Suprapubic skin (tissue), 4 donors: Measurements from ENCODE around the gene ETFA. TPM values are rescaled to one million over a fixed set of nuclear protein-coding genes. Genes with fewer than 3 reads are reported as not detected.

ENCODE experiments used
- DNase-seq, 2 donors: peaks; one replicate each; pipeline ENCODE4 v3.0.0-alpha.2; 2019; ENCODE audit warnings: low spot score in 2 of 2
- H3K27ac ChIP-seq: fragments of 200-600 bp; sonication (generic); one replicate; pipeline ENCODE4 v1.5.1; 2019
- H3K27me3 ChIP-seq: fragments of 200-600 bp; sonication (generic); one replicate; pipeline ENCODE4 v1.5.1; 2019
- H3K36me3 ChIP-seq: fragments of 200-600 bp; sonication (generic); one replicate; pipeline ENCODE4 v1.5.1; 2019
- H3K4me1 ChIP-seq: fragments of 200-600 bp; sonication (generic); one replicate; pipeline ENCODE4 v1.5.1; 2019
- H3K4me3 ChIP-seq: fragments of 200-600 bp; sonication (generic); one replicate; pipeline ENCODE4 v1.5.1; 2019; ENCODE audit warnings: mild to moderate bottlenecking
- H3K9me3 ChIP-seq: fragments of 200-600 bp; sonication (generic); one replicate; pipeline ENCODE4 v1.5.1; 2019
- CTCF ChIP-seq, 2 donors: fragments of 200-600 bp in 1 of 2; fragments of 450-650 bp in 1 of 2; sonication (generic) in 1 of 2; IDR thresholded peaks; one replicate each; pipeline ENCODE4 v1.5.1; 2016 to 2019; ENCODE audit warnings: antibody characterized with exemption in 2 of 2, mild to moderate bottlenecking in 1 of 2, moderate library complexity in 1 of 2
- EP300 ChIP-seq: sonication (generic); formaldehyde crosslinking; IDR thresholded peaks from one replicate; pipeline ENCODE4 v1.6.1; 2017; ENCODE audit warnings: antibody characterized with exemption
- POLR2A ChIP-seq, 2 donors: fragments of 450-650 bp; IDR thresholded peaks; one replicate each; pipeline ENCODE4 v1.6.1; 2017; ENCODE audit warnings: antibody characterized with exemption in 2 of 2, mild to moderate bottlenecking in 2 of 2, moderate library complexity in 2 of 2
- POLR2AphosphoS5 ChIP-seq, 3 donors: sonication (generic); formaldehyde crosslinking; IDR thresholded peaks; one replicate each; pipeline ENCODE4 v1.6.1; 2017; ENCODE audit warnings: antibody characterized with exemption in 3 of 3
- WGBS: methylation state at CpG from one replicate; pipeline ENCODE4 v1.1.5; 2018; 5-methylcytosine and 5-hydroxymethylcytosine counted together
- total RNA-seq, 4 donors: library from RNA; depleted of rRNA; stranded (reverse); fragments of >200 nt; gene quantifications; one replicate each; pipeline ENCODE4 v1.1.0, GENCODE V29; 2016

The ETFA gene
- total RNA-seq, 4 donors from 2014 or later = 63.6 to 90.1 (median 85.1) TPM

GRCh38 chr15:76339305-76340197 lies 28.3 kb upstream of the ETFA start:
- TF ChIP-seq EP300 (no peak), CTCF (IDR thresholded peaks at IDR 0.05) (no peak), POLR2A (IDR thresholded peaks at IDR 0.05) (no peak), POLR2AphosphoS5 (IDR thresholded peaks at IDR 0.05) (no peak)
- Histone ChIP-seq H3K27me3 (peaks cover 100% of the 10 kb centered on the region), H3K4me3 (peak overlapping the region; percentile 46), H3K4me1 (peaks cover 82% of the 10 kb centered on the region), H3K27ac (no peak overlapping the region), H3K9me3 (no peaks in the 10 kb centered on the region), H3K36me3 (no peaks in the 10 kb centered on the region)
- WGBS = 20% methylated on average over 34 of the region's 48 CpGs
- DNase-seq = no peak

DNA sequence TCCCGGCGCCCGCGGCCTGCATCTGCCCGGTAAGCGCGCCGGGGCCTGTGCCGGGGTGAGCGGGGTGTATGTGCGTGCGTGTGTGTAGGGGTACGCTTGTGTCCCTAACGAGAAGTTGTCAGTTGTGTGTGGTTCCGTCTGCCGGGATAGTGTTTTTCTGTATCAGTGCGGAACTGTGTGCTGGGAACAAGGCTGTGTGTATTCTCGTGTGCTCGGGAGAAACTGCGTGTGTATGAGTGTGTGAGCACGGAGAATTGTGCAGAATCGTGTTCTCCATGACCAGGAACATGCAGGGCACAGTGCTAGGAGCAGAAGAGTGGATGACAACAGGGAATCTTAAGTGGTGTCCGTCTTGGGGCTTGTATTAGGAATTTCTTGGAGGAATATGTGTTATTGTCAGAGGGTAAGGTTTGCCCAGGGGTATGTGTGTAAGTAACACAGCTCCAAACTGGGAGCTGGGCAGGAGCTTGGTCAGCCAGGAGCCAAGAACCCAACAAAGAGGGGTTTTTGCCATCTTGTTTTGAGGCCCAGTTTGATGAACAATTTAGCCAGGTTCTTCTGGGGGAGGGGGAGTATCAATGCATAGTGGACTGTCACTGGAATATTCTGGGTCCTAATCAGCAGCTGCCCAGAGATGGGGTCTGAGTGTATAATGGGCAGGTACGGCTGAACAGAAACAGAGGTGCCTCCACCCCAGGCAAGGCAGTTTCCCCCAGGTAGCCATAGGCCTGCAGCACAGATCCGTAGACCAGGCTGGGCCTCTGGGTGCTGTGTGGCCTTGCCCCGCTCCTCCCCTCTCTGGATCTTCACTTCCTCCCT lies 27.4 kb upstream of the ETFA start:
- TF ChIP-seq CTCF (IDR thresholded peaks at IDR 0.05) (no peak), EP300 (no peak), POLR2AphosphoS5 (IDR thresholded peaks at IDR 0.05) (no peak), POLR2A (IDR thresholded peaks at IDR 0.05) (no peak)
- peaks cover 100% of the 10 kb centered on the region for H3K27me3 ChIP-seq
- DNase-seq = no peak
- no peak overlapping the region for H3K27ac ChIP-seq
- WGBS = 72% methylated on average over 11 of the region's 26 CpGs
- no peaks in the 10 kb centered on the region for H3K9me3 ChIP-seq
- no peak overlapping the region for H3K4me3 ChIP-seq
- H3K4me1 ChIP-seq = peaks cover 82% of the 10 kb centered on the region
- no peaks in the 10 kb centered on the region for H3K36me3 ChIP-seq

DNA sequence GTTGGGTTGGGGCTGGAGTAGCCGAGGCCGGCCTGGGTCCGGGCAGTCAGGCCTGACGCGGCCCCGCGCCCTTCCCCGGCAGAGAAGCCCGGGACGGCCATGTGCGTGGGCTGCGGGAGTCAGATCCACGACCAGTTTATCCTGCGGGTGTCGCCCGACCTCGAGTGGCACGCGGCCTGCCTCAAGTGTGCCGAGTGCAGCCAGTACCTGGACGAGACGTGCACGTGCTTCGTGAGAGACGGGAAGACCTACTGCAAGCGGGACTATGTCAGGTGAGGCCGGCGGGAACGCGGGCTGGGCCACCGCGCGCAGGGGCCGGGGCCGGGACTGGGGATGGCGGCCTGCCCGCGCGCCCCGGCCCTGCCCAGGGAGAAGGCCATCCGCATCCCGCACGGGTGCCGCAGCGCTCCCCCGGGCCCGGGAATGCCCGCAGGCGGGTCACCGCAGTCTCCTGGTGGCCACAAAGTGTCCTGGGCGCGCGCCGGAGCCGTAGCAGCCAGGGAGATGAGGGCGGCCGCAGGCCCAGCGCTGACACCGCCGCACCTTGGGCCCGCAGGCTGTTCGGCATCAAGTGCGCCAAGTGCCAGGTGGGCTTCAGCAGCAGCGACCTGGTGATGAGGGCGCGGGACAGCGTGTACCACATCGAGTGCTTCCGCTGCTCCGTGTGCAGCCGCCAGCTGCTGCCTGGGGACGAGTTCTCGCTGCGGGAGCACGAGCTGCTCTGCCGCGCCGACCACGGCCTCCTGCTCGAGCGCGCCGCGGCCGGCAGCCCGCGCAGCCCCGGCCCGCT lies 26.6 kb upstream of the ETFA start:
- 9% methylated on average over 20 of the region's 89 CpGs for WGBS
- Histone ChIP-seq H3K4me3 (no peak overlapping the region), H3K4me1 (peaks cover 74% of the 10 kb centered on the region), H3K27me3 (peaks cover 100% of the 10 kb centered on the region), H3K36me3 (no peaks in the 10 kb centered on the region), H3K9me3 (no peaks in the 10 kb centered on the region), H3K27ac (no peak overlapping the region)
- no peak for DNase-seq
- TF ChIP-seq CTCF (IDR thresholded peaks at IDR 0.05) = no peak
- TF ChIP-seq EP300 = no peak
- no peak for TF ChIP-seq POLR2AphosphoS5 (IDR thresholded peaks at IDR 0.05)
- no peak for TF ChIP-seq POLR2A (IDR thresholded peaks at IDR 0.05)

DNA sequence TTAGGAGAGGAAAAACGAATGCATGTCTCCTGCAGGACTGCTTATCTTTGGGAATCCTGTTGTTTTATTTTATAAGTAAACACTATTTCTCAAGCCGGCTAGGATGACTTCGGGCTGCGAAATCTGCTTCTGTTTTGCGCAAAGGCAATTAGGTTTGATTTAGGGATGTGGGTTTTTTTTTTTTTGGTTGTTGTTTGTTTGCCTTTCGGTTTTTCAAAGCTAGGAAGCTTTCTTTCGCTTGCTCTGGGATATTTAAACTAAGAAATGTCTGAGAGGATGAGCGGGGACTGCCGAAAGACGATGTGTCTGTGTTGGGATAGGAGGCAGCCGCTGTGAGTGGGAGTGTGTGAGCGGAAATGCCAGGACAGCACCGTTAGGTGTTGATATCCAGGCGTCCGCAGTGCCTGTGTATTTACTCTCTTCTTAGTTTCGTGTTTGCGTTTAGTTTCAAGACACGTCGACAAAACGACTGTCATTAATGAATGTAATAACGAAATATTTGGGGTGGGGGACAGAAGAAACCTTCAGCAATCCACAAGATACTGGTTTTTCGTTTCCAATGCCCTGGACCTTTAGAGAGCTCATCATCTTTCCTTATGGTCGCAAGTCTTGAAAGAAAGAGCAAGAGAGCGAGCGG lies 25.9 kb upstream of the ETFA start:
- Histone ChIP-seq H3K36me3 (no peaks in the 10 kb centered on the region), H3K27ac (no peak overlapping the region), H3K9me3 (no peaks in the 10 kb centered on the region), H3K27me3 (peaks cover 94% of the 10 kb centered on the region), H3K4me1 (peaks cover 67% of the 10 kb centered on the region), H3K4me3 (no peak overlapping the region)
- DNase-seq = no peak
- TF ChIP-seq POLR2A (IDR thresholded peaks at IDR 0.05) = no peak
- TF ChIP-seq CTCF (IDR thresholded peaks at IDR 0.05) = no peak
- WGBS = 19% methylated on average over 25 of the region's 25 CpGs
